ENCODE results near the gene SRC. TPM values are rescaled to one million over a fixed set of nuclear protein-coding genes. Genes with fewer than 3 reads are reported as not detected.

Gene SRC
- total and polyA plus RNA-seq, 2 of the 8 experiments (the other 6 are each of a cell fraction or from before 2014, with no cell fraction given), result 27.6 to 28.8 TPM

- no peaks in the 10 kb centered on the region for H3K79me2 ChIP-seq (ENCODE audit: control insufficient read depth in 1 of 2, insufficient read depth in 2 of 2, low read length in 2 of 2)
These were observed 36.7 kb downstream of the SRC start for GRCh38 chr20:37382482-37383120.

More at GRCh38 chr20:37382482-37383120, 36.7 kb downstream of the SRC start:
- peaks cover 3% of the 10 kb centered on the region; the same call in 1 of the 2 replicates for H3K23me2 ChIP-seq (ENCODE audit: low read depth, low read length)
- H3K14ac ChIP-seq (ENCODE audit: insufficient read length), result no peak overlapping the region
- H2AFZ ChIP-seq (ENCODE audit: low read length), result no peak overlapping the region
- POLR2A ChIA-PET (ENCODE audit: partially characterized antibody), result interaction anchor here (3.3 kb wide), 1 partner anchor 14 kb away, joined by 20 read pairs; no protein-coding TSS in a partner anchor
- CTCF ChIA-PET (ENCODE audit: partially characterized antibody), result interaction anchor here (0.5 to 5.1 kb wide), 9 partner anchors 9 to 231 kb away, joined by 3 to 68 read pairs (median 4); no protein-coding TSS in a partner anchor
- H2BK15ac ChIP-seq (ENCODE audit: low read length), result no peak overlapping the region
- H4K20me1 ChIP-seq (replicated peaks in 1 of 2; ENCODE audit: control insufficient read depth in 1 of 2, insufficient read depth in 2 of 2, low read length in 2 of 2), result peaks cover 2 to 3% of the 10 kb centered on the region in 2 experiments
- no peak overlapping the region for H3K56ac ChIP-seq (replicated peaks; ENCODE audit: insufficient read length, low read depth, low read length)
- no peak for TF ChIP-seq CREB1 (IDR thresholded peaks at IDR 0.05)
- TF ChIP-seq EP300 (IDR thresholded peaks at IDR 0.05; ENCODE audit: borderline replicate concordance in 1 of 2, low read depth in 2 of 2, low read length in 2 of 2), result no peak
- no peak for TF ChIP-seq ATF3 (IDR thresholded peaks at IDR 0.05; ENCODE audit: insufficient read depth, low read depth, low read length)
- TF ChIP-seq E2F6 (IDR thresholded peaks at IDR 0.05), result no peak
- no peaks in the 10 kb centered on the region for H3K9me3 ChIP-seq (ENCODE audit: insufficient read depth in 2 of 2, low read depth in 1 of 2, low read length in 1 of 2)
- no peak overlapping the region for H2BK20ac ChIP-seq (ENCODE audit: low read length)
- no peak overlapping the region for H2BK5ac ChIP-seq (ENCODE audit: low read depth, low read length)
- no peak overlapping the region for H3K9ac ChIP-seq (replicated peaks in 1 of 4; ENCODE audit: extremely low read depth in 1 of 4, low read depth in 3 of 4, low read length in 3 of 4)
- no peak overlapping the region for H3K4me2 ChIP-seq (ENCODE audit: insufficient read depth in 1 of 2, low read depth in 2 of 2, low read length in 2 of 2)
- no peak overlapping the region for H2AK5ac ChIP-seq (ENCODE audit: low read depth, low read length)
- H3K27me3 ChIP-seq (replicated peaks in 1 of 4; ENCODE audit: control insufficient read depth in 3 of 4, extremely low read depth in 1 of 4, insufficient read depth in 3 of 4, low read length in 3 of 4), result no peaks in the 10 kb centered on the region
- no peak overlapping the region for H3K23ac ChIP-seq (ENCODE audit: insufficient read length)
- no peak overlapping the region for H4K8ac ChIP-seq (ENCODE audit: extremely low read depth, insufficient read depth, low read length)
- no peak overlapping the region for H3K18ac ChIP-seq (ENCODE audit: extremely low read depth, low read length)
- FAIRE-seq (no peak), DNase-seq (ENCODE audit: low read depth in 1 of 2, low spot score in 2 of 2) (no peak)
- no peak overlapping the region for H3K27ac ChIP-seq (ENCODE audit: low read depth, low read length)
- no peak overlapping the region for H3K4ac ChIP-seq (replicated peaks; ENCODE audit: insufficient read length, low read depth, low read length)
- no peak overlapping the region for H3K4me3 ChIP-seq (ENCODE audit: extremely low read depth in 1 of 4, insufficient read depth in 2 of 4, low read depth in 3 of 4, low read length in 4 of 4)
- 82% methylated on average over 11 of the region's 11 CpGs; no CpG with 5 or more reads in 1 of the 2 experiments for WGBS, 2 experiments (ENCODE audit: extremely low coverage in 1 of 2, insufficient coverage in 1 of 2, insufficient read length in 1 of 2, insufficient replicate concordance in 2 of 2, low coverage in 1 of 2, low lambda C conversion rate in 2 of 2, missing lambda C conversion rate in 1 of 2)
- peaks cover 4% of the 10 kb centered on the region for H3K79me1 ChIP-seq (ENCODE audit: low read depth, low read length)
- H2BK12ac ChIP-seq (ENCODE audit: low read depth, low read length), result no peak overlapping the region
- no peak overlapping the region for H4K5ac ChIP-seq (ENCODE audit: insufficient read length, low read depth, low read length)
- no peak overlapping the region for H4K91ac ChIP-seq (replicated peaks; ENCODE audit: insufficient read length, low read length)
- H3K4me1 ChIP-seq (replicated peaks in 1 of 4; ENCODE audit: control insufficient read depth in 3 of 4, insufficient read depth in 4 of 4, low read length in 3 of 4), result peaks cover 0 to 6% (median 4%) of the 10 kb centered on the region in 4 experiments; a peak in 6 of 7 replicates
- no peak overlapping the region for H2BK120ac ChIP-seq (replicated peaks; ENCODE audit: low read depth, low read length)
- H3K36me3 ChIP-seq (ENCODE audit: control insufficient read depth in 2 of 4, insufficient read depth in 4 of 4, low read length in 3 of 4), result peaks cover 0 to 10% (median 3%) of the 10 kb centered on the region in 4 experiments; a peak in 3 of 8 replicates

All from H1 (cell line).